Measurements from ENCODE around the gene ZNF536.

The ZNF536 gene

DNA sequence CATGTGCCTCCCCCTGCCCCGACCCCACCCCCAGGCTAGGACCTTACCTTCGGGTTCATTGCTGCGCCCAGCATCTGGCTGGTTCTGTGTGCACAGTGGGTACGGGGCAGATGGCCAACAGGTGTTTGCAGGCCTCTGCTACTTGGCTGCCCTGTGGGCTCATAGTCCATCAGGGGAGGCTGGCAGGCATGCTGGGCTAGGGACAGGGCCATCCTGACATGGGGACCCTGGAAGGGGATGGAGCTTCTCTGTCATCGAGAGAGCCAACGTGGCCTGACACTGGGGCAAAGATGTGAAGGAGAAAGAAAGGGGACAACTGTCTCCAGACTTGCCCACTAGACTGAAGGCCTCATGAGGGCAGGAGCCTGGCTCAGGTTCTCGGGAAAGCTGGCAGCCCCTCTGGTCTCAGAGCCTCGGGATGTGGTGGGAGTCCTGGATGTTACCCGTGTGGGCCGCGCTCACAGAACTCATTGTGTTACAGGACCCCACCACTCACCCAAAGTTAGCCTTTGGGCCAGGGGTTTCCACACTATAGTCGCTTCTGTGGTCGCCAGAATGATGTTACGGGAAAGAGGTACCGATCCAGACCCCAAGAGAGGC, 4.7 kb downstream of the ZNF536 start:
- H3K9ac ChIP-seq, result no peak overlapping the region
- H3K27ac ChIP-seq, result no peak overlapping the region
- no peaks in the 10 kb centered on the region for H3K4me1 ChIP-seq
- peaks cover 7% of the 10 kb centered on the region for H3K27me3 ChIP-seq (ENCODE audit: control insufficient read depth, insufficient read depth, low read length)
- H3K36me3 ChIP-seq (ENCODE audit: control insufficient read depth, insufficient read depth, low read length), result no peaks in the 10 kb centered on the region
- H3K4me2 ChIP-seq (ENCODE audit: low read length), result no peak overlapping the region
- TF ChIP-seq, protein P1, sequence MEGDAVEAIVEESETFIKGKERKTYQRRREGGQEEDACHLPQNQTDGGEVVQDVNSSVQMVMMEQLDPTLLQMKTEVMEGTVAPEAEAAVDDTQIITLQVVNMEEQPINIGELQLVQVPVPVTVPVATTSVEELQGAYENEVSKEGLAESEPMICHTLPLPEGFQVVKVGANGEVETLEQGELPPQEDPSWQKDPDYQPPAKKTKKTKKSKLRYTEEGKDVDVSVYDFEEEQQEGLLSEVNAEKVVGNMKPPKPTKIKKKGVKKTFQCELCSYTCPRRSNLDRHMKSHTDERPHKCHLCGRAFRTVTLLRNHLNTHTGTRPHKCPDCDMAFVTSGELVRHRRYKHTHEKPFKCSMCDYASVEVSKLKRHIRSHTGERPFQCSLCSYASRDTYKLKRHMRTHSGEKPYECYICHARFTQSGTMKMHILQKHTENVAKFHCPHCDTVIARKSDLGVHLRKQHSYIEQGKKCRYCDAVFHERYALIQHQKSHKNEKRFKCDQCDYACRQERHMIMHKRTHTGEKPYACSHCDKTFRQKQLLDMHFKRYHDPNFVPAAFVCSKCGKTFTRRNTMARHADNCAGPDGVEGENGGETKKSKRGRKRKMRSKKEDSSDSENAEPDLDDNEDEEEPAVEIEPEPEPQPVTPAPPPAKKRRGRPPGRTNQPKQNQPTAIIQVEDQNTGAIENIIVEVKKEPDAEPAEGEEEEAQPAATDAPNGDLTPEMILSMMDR (IDR thresholded peaks at IDR 0.05), result no peak
- H3K4me3 ChIP-seq (ENCODE audit: low read depth, low read length), result no peak overlapping the region
- no peaks in the 10 kb centered on the region for H3K79me2 ChIP-seq
- H2AFZ ChIP-seq, result no peak overlapping the region
- H3K9me3 ChIP-seq (ENCODE audit: control insufficient read depth, low read length), result no peaks in the 10 kb centered on the region

- TF ChIP-seq, protein P1 (IDR thresholded peaks at IDR 0.05), result no peak
- no peak overlapping the region for H3K4me2 ChIP-seq (ENCODE audit: low read length)
- H3K27ac ChIP-seq, result no peak overlapping the region
- no peak overlapping the region for H2AFZ ChIP-seq
- no peaks in the 10 kb centered on the region for H3K79me2 ChIP-seq
- H3K4me3 ChIP-seq (ENCODE audit: low read depth, low read length), result no peak overlapping the region
- no peak overlapping the region for H3K9ac ChIP-seq
- H3K36me3 ChIP-seq (ENCODE audit: control insufficient read depth, insufficient read depth, low read length), result no peaks in the 10 kb centered on the region
- no peaks in the 10 kb centered on the region for H3K9me3 ChIP-seq (ENCODE audit: control insufficient read depth, low read length)
- H3K4me1 ChIP-seq, result no peaks in the 10 kb centered on the region
- H3K27me3 ChIP-seq (ENCODE audit: control insufficient read depth, insufficient read depth, low read length), result peaks cover 7% of the 10 kb centered on the region
Observed at GRCh38 chr19:30378701-30379100, 6.5 kb downstream of the ZNF536 start.

GRCh38 chr19:30379841-30380610, 7.8 kb downstream of the ZNF536 start:
- H3K27me3 ChIP-seq (ENCODE audit: control insufficient read depth, insufficient read depth, low read length), result peaks cover 7% of the 10 kb centered on the region
- no peak overlapping the region for H3K4me2 ChIP-seq (ENCODE audit: low read length)
- H3K36me3 ChIP-seq (ENCODE audit: control insufficient read depth, insufficient read depth, low read length), result no peaks in the 10 kb centered on the region
- TF ChIP-seq, protein P1 (IDR thresholded peaks at IDR 0.05), result no peak
- no peak overlapping the region for H3K27ac ChIP-seq
- H2AFZ ChIP-seq, result no peak overlapping the region
- H3K79me2 ChIP-seq, result no peaks in the 10 kb centered on the region
- H3K4me1 ChIP-seq, result no peaks in the 10 kb centered on the region
- H3K9me3 ChIP-seq (ENCODE audit: control insufficient read depth, low read length), result no peaks in the 10 kb centered on the region
- no peak overlapping the region for H3K9ac ChIP-seq
- no peak overlapping the region for H3K4me3 ChIP-seq (ENCODE audit: low read depth, low read length)

DNA sequence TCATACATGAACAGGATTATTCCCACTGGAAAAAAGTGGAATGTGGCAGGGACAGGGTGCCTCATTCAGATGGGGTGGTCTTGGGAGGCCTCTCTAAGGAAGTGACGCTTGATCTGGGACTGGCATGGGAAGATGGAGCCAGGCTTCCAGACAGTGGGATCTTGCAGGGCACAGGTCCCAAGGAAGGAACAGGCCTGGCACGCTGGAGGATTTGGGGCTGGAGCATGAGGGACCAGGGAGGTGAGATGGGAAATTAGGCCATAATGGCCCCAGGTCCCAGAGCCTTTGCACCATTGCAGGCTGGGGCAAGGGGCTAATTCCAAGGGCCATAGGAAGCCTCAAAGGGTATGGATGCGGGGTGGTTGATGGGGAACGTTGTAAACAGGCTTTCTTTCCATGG, 9.2 kb downstream of the ZNF536 start:
- H3K4me1 ChIP-seq, result no peaks in the 10 kb centered on the region
- no peak overlapping the region for H3K4me2 ChIP-seq (ENCODE audit: low read length)
- no peaks in the 10 kb centered on the region for H3K27me3 ChIP-seq (ENCODE audit: control insufficient read depth, insufficient read depth, low read length)
- no peaks in the 10 kb centered on the region for H3K9me3 ChIP-seq (ENCODE audit: control insufficient read depth, low read length)
- no peaks in the 10 kb centered on the region for H3K79me2 ChIP-seq
- no peak overlapping the region for H3K27ac ChIP-seq
- TF ChIP-seq, protein P1 (IDR thresholded peaks at IDR 0.05), result no peak
- H3K36me3 ChIP-seq (ENCODE audit: control insufficient read depth, insufficient read depth, low read length), result no peaks in the 10 kb centered on the region
- no peak overlapping the region for H2AFZ ChIP-seq
- no peak overlapping the region for H3K4me3 ChIP-seq (ENCODE audit: low read depth, low read length)
- no peak overlapping the region for H3K9ac ChIP-seq

Measured in parathyroid adenoma (tissue), 2 donors.